Fibroblast of pulmonary artery (primary cell): ENCODE results near the gene CD7.

Experiments used
- DNase-seq: peaks from one replicate; pipeline ENCODE4 v3.0.0-alpha.2; 2010; ENCODE audit warnings: low read depth
- H3K4me3 ChIP-seq: replicated peaks from 2 replicates; pipeline ENCODE4 v1.5.1; 2011; ENCODE audit warnings: low read depth, mild to moderate bottlenecking, control low read depth, low read length, moderate library complexity
- CTCF ChIP-seq: IDR thresholded peaks from 2 replicates; pipeline ENCODE4 v1.5.1; 2011; ENCODE audit warnings: mild to moderate bottlenecking, control low read depth, low read length, inconsistent platforms; ENCODE audit errors: missing control alignments

Gene CD7

GRCh38 chr17:82298538-82299421 is 18.6 kb downstream of the CD7 start:
- TF ChIP-seq CTCF: no peak
- DNase-seq: no peak
- H3K4me3 ChIP-seq: peak overlapping the region; percentile 53

- DNase-seq: peak; percentile 97
- TF ChIP-seq CTCF: no peak
- H3K4me3 ChIP-seq: peak overlapping the region; percentile 53
Observed at GRCh38 chr17:82297714-82298537, 19.5 kb downstream of the CD7 start.

DNA sequence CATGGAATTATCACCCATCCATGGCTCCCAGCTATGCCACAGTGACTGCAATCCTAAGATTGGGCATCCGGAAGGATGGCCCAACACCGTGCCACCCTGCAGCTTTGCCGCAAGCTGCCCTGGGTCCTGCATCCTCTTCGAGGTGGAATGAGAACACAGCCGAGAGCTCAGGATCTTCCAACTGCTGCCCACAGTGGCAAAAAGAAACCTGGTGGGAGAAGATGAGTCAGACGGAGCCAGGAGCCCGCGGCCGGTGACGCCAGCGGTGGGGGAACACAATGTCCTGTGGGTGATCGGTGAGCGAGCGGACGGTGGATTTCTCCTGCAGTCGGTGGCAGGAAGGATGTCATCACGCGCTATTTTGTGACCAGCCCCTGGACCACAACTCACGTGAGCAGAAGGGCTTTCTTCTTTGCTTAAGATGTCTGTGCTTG is 20.1 kb downstream of the CD7 start:
- H3K4me3 ChIP-seq: peak overlapping the region; percentile 53
- TF ChIP-seq CTCF: no peak
- peak; percentile 95 for DNase-seq

- peak overlapping the region; percentile 53 for H3K4me3 ChIP-seq
- no peak for DNase-seq
- TF ChIP-seq CTCF: no peak
Observed at GRCh38 chr17:82296511-82297279, 20.7 kb downstream of the CD7 start.

DNA sequence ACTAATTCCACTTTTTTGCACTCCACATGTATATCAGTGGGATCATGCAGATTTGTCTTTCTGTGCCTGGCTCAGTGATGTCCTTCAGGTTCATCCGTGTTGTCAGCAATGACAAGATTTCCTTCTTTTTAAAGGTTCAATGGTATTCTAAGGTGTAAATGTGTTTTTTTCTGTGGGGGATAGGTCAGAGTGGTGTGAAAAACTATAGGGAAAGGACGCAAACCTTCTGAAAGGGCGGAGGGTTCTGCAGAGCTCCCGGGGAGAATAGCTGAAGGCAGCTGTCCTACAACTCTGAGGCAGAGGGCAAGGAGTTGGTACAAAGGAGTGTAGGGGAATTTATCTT is 22.0 kb downstream of the CD7 start:
- no peak for TF ChIP-seq CTCF
- DNase-seq: no peak
- H3K4me3 ChIP-seq: no peak overlapping the region

GRCh38 chr17:82294064-82294773 is 23.2 kb downstream of the CD7 start:
- TF ChIP-seq CTCF: no peak

More at GRCh38 chr17:82294064-82294773, 23.2 kb downstream of the CD7 start:
- no peak for DNase-seq
- peak overlapping the region; percentile 42 for H3K4me3 ChIP-seq
